H1 (cell line): Measurements from ENCODE around the gene STXBP5L. TPM values are rescaled to one million over a fixed set of nuclear protein-coding genes. Genes with fewer than 3 reads are reported as not detected.
"Not testable (repeated sequence)": the region's sequence is repeated elsewhere in the genome, so short reads cannot be mapped to it uniquely, and the experiment has no call there.

Experiments
- CTCF ChIA-PET: fragments of 300-600 bp; sonication (Branson Sonifier 250); formaldehyde crosslinking; loops from one replicate; lab custom pipeline; 2021; ENCODE audit not compliant: partially characterized antibody; lab: Charles Lee
- POLR2A ChIA-PET: fragments of 300-600 bp; sonication (Branson Sonifier 250); formaldehyde crosslinking; loops from one replicate; lab custom pipeline; 2021; ENCODE audit warnings: inconsistent platforms; ENCODE audit not compliant: partially characterized antibody; lab: Charles Lee
- DNase-seq, 2 experiments: peaks; one replicate each; pipeline versions ENCODE4 v3.0.0 to v3.0.0-alpha.2; 2010 to 2022; ENCODE audit warnings: low spot score in 2 of 2, low read depth in 1 of 2, mixed read lengths in 1 of 2
- FAIRE-seq: peaks from 2 replicates; lab custom pipeline; 2011; peaks lifted over from hg19 to GRCh38; lab: Jason Lieb, UNC
- H2AFZ ChIP-seq: 2 replicates; pipeline ENCODE4 v1.8.1; 2012; ENCODE audit warnings: low read length, inconsistent platforms
- H2AK5ac ChIP-seq: 2 replicates; pipeline ENCODE4 v1.6.1; 2013; ENCODE audit warnings: low read depth, low read length
- H2BK120ac ChIP-seq: replicated peaks from 2 replicates; pipeline ENCODE3; 2013; ENCODE audit warnings: low read depth, low read length, inconsistent platforms
- H2BK12ac ChIP-seq: 2 replicates; pipeline ENCODE4 v1.6.1; 2013; ENCODE audit warnings: low read depth, low read length
- H2BK15ac ChIP-seq: 2 replicates; pipeline ENCODE4 v1.6.1; 2013; ENCODE audit warnings: low read length
- H2BK20ac ChIP-seq: 2 replicates; pipeline ENCODE4 v1.6.1; 2013; ENCODE audit warnings: low read length
- H2BK5ac ChIP-seq: 2 replicates; pipeline ENCODE4 v1.6.1; 2013; ENCODE audit warnings: low read depth, low read length
- H3K14ac ChIP-seq: 2 replicates; pipeline ENCODE4 v1.6.1; 2013; ENCODE audit warnings: inconsistent platforms; ENCODE audit not compliant: insufficient read length
- H3K18ac ChIP-seq: 2 replicates; pipeline ENCODE4 v1.6.1; 2013; ENCODE audit warnings: low read length; ENCODE audit errors: extremely low read depth
- H3K23ac ChIP-seq: 2 replicates; pipeline ENCODE4 v1.6.1; 2013; ENCODE audit warnings: inconsistent platforms; ENCODE audit not compliant: insufficient read length
- H3K23me2 ChIP-seq: 2 replicates; pipeline ENCODE4 v1.6.1; 2013; ENCODE audit warnings: low read depth, low read length
- H3K27ac ChIP-seq: 2 replicates; pipeline ENCODE4 v1.6.1; 2011; ENCODE audit warnings: low read depth, low read length, inconsistent platforms
- H3K27me3 ChIP-seq, 4 experiments: replicated peaks in 1 of 4; 1 replicate in 1 of 4; 2 replicates in 3 of 4; pipeline versions ENCODE4 v1.6.1 to v1.8.1; 2011 to 2013; ENCODE audit warnings: low read length in 3 of 4, mild to moderate bottlenecking in 3 of 4, inconsistent platforms in 2 of 4, mixed read lengths in 2 of 4, moderate library complexity in 1 of 4; ENCODE audit not compliant: control insufficient read depth in 3 of 4, insufficient read depth in 3 of 4; ENCODE audit errors: extremely low read depth in 1 of 4
- H3K36me3 ChIP-seq, 4 experiments: 2 replicates each; pipeline versions ENCODE4 v1.6.1 to v1.8.1; 2011 to 2013; ENCODE audit warnings: mild to moderate bottlenecking in 4 of 4, low read length in 3 of 4, moderate library complexity in 2 of 4, control low read depth in 1 of 4, inconsistent platforms in 1 of 4; ENCODE audit not compliant: insufficient read depth in 4 of 4, control insufficient read depth in 2 of 4
- H3K4ac ChIP-seq: replicated peaks from 2 replicates; pipeline ENCODE3; 2013; ENCODE audit warnings: low read length, low read depth, mixed read lengths, inconsistent platforms; ENCODE audit not compliant: insufficient read length
- H3K4me1 ChIP-seq, 4 experiments: replicated peaks in 1 of 4; 1 replicate in 1 of 4; 2 replicates in 3 of 4; pipeline versions ENCODE4 v1.6.1 to v1.8.1; 2011 to 2013; ENCODE audit warnings: low read length in 3 of 4, inconsistent platforms in 2 of 4, mixed read lengths in 1 of 4; ENCODE audit not compliant: insufficient read depth in 4 of 4, control insufficient read depth in 3 of 4
- H3K4me2 ChIP-seq, 2 experiments: 2 replicates each; pipeline versions ENCODE4 v1.6.1 to v1.8.1; 2011 to 2013; ENCODE audit warnings: low read depth in 2 of 2, low read length in 2 of 2, control low read depth in 1 of 2, inconsistent platforms in 1 of 2, mild to moderate bottlenecking in 1 of 2; ENCODE audit not compliant: insufficient read depth in 1 of 2
- H3K4me3 ChIP-seq, 4 experiments: fragments of 200-600, 300-600 bp in 1 of 4; sonication (generic), shearing (Covaris generic), sonication (Bioruptor Twin) in 1 of 4; 2 replicates each; pipeline versions ENCODE4 v1.5.1 to v1.8.1; 2011 to 2016; ENCODE audit warnings: low read length in 4 of 4, low read depth in 3 of 4, control low read depth in 2 of 4, inconsistent platforms in 2 of 4, mild to moderate bottlenecking in 2 of 4, mixed read lengths in 1 of 4, moderate library complexity in 1 of 4; ENCODE audit not compliant: insufficient read depth in 2 of 4; ENCODE audit errors: extremely low read depth in 1 of 4
- H3K56ac ChIP-seq: replicated peaks from 2 replicates; pipeline ENCODE3; 2013; ENCODE audit warnings: low read depth, mild to moderate bottlenecking, mixed read lengths, low read length, inconsistent platforms; ENCODE audit not compliant: insufficient read length
- H3K79me1 ChIP-seq: 2 replicates; pipeline ENCODE4 v1.6.1; 2013; ENCODE audit warnings: low read depth, low read length, control low read depth
- H3K79me2 ChIP-seq, 2 experiments: 2 replicates each; pipeline versions ENCODE4 v1.6.1 to v1.8.1; 2012 to 2013; ENCODE audit warnings: low read length in 2 of 2, mild to moderate bottlenecking in 2 of 2, inconsistent platforms in 1 of 2; ENCODE audit not compliant: insufficient read depth in 2 of 2, control insufficient read depth in 1 of 2
- H3K9ac ChIP-seq, 4 experiments: replicated peaks in 1 of 4; 1 replicate in 1 of 4; 2 replicates in 3 of 4; pipeline versions ENCODE4 v1.6.1 to v1.8.1; 2011 to 2013; ENCODE audit warnings: low read depth in 3 of 4, low read length in 3 of 4, control low read depth in 2 of 4, mild to moderate bottlenecking in 2 of 4, moderate library complexity in 2 of 4, inconsistent platforms in 1 of 4; ENCODE audit errors: extremely low read depth in 1 of 4
- H3K9me3 ChIP-seq, 2 experiments: 2 replicates each; pipeline versions ENCODE4 v1.6.1 to v1.8.1; 2012 to 2013; ENCODE audit warnings: mild to moderate bottlenecking in 2 of 2, moderate library complexity in 2 of 2, control low read depth in 1 of 2, inconsistent platforms in 1 of 2, low read depth in 1 of 2, low read length in 1 of 2, mixed read lengths in 1 of 2; ENCODE audit not compliant: insufficient read depth in 2 of 2
- H4K20me1 ChIP-seq, 2 experiments: replicated peaks in 1 of 2; 2 replicates each; pipeline versions ENCODE3 to v1.8.1; 2011 to 2013; ENCODE audit warnings: inconsistent platforms in 2 of 2, low read length in 2 of 2, mild to moderate bottlenecking in 1 of 2; ENCODE audit not compliant: insufficient read depth in 2 of 2, control insufficient read depth in 1 of 2
- H4K5ac ChIP-seq: 2 replicates; pipeline ENCODE4 v1.6.1; 2013; ENCODE audit warnings: low read length, low read depth, mixed read lengths, inconsistent platforms; ENCODE audit not compliant: insufficient read length
- H4K8ac ChIP-seq: 2 replicates; pipeline ENCODE4 v1.8.0; 2013; ENCODE audit warnings: mild to moderate bottlenecking, moderate library complexity, low read length, inconsistent platforms; ENCODE audit not compliant: insufficient read depth; ENCODE audit errors: extremely low read depth
- H4K91ac ChIP-seq: replicated peaks from 2 replicates; pipeline ENCODE3; 2013; ENCODE audit warnings: low read length, mixed read lengths, inconsistent platforms; ENCODE audit not compliant: insufficient read length
- WGBS, 2 experiments: shearing (Covaris generic) in 1 of 2; methylation state at CpG; one replicate each; pipeline versions ENCODE4 v1.1.6 to v1.1.7; 2013 to 2015; ENCODE audit warnings: low lambda C conversion rate in 2 of 2, mixed read lengths in 2 of 2, inconsistent platforms in 1 of 2, low coverage in 1 of 2, missing lambda C conversion rate in 1 of 2; ENCODE audit not compliant: insufficient replicate concordance in 2 of 2, insufficient coverage in 1 of 2, insufficient read length in 1 of 2; ENCODE audit errors: extremely low coverage in 1 of 2, missing lambda C conversion rate in 1 of 2; 5-methylcytosine and 5-hydroxymethylcytosine counted together
- polyA plus RNA-seq, 7 experiments: library from polyadenylated mRNA; depleted of rRNA in 3 of 7; stranded (reverse) in 5 of 7; unstranded in 2 of 7; fragments of >200 nt in 5 of 7; fragments of 200-250 nt in 2 of 7; gene quantifications; 1 replicate in 5 of 7; 2 replicates in 1 of 7; 4 replicates in 1 of 7; pipeline versions ENCODE4 v1.2.1 to v1.2.3, GENCODE V29; 2011 to 2013; ENCODE audit warnings: missing spikeins in 2 of 7, mixed read lengths in 2 of 7
- total RNA-seq: library from RNA; stranded (reverse); fragmentation: NEBNext Ultra II Directional; extraction: Animal tissue kit (Norgen Biotek cat#: 25700); gene quantifications from 2 replicates; pipeline ENCODE4 v1.2.1, GENCODE V29; 2021

The STXBP5L gene
- total and polyA plus RNA-seq, 2 of the 8 experiments (the other 6 are each of a cell fraction or from before 2014, with no cell fraction given): 2.0 to 6.0 TPM

DNA sequence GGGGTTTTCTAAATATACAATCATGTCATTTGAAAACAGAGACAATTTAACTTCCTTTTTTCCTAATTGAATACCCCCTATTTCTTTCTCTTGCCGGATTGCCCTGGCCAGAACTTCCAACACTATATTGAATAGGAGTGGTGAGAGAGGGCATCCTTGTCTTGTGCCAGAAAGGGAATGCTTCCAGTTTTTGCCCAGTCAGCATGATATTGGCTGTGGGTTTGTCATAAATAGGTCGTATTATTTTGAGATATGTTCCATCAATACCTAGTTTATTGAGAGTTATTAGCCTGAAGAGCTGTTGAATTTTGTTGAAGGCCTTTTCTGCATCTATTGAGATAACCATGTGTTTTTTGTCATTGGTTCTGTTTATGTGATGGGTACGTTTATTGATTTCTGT lies 480.3 kb downstream of the STXBP5L start:
- H3K27ac ChIP-seq, H4K20me1 ChIP-seq, H4K8ac ChIP-seq, H3K79me1 ChIP-seq, H3K4me3 ChIP-seq, H2BK5ac ChIP-seq, H4K91ac ChIP-seq, H3K56ac ChIP-seq, H2AK5ac ChIP-seq, H3K14ac ChIP-seq, H2BK20ac ChIP-seq, POLR2A ChIA-PET, H3K23me2 ChIP-seq, H3K4ac ChIP-seq, CTCF ChIA-PET, H3K18ac ChIP-seq, H3K36me3 ChIP-seq, FAIRE-seq, H3K9me3 ChIP-seq, H3K4me2 ChIP-seq, H4K5ac ChIP-seq, H2BK120ac ChIP-seq, H3K27me3 ChIP-seq, H3K9ac ChIP-seq, H3K79me2 ChIP-seq, DNase-seq, H2BK12ac ChIP-seq, H2AFZ ChIP-seq, H2BK15ac ChIP-seq, H3K4me1 ChIP-seq, H3K23ac ChIP-seq: not testable (repeated sequence)
- WGBS, 2 experiments: 89% methylated on average over 3 of the region's 3 CpGs; no CpG with 5 or more reads in 1 of the 2 experiments

GRCh38 chr3:121395967-121396366 lies 488.0 kb downstream of the STXBP5L start:
- H2BK20ac ChIP-seq, H3K4me1 ChIP-seq, H3K36me3 ChIP-seq, H3K79me2 ChIP-seq, H4K5ac ChIP-seq, H2BK15ac ChIP-seq, H3K9me3 ChIP-seq, H3K4me2 ChIP-seq, H3K4me3 ChIP-seq, H3K23me2 ChIP-seq, DNase-seq, H3K4ac ChIP-seq, H3K14ac ChIP-seq, H3K56ac ChIP-seq, H2BK5ac ChIP-seq, H3K9ac ChIP-seq, FAIRE-seq, H2AK5ac ChIP-seq, POLR2A ChIA-PET, H4K8ac ChIP-seq, H3K79me1 ChIP-seq, H3K27ac ChIP-seq, H3K27me3 ChIP-seq, H3K18ac ChIP-seq, H3K23ac ChIP-seq, H4K20me1 ChIP-seq, H2BK120ac ChIP-seq, H2AFZ ChIP-seq, CTCF ChIA-PET, H2BK12ac ChIP-seq, H4K91ac ChIP-seq: not testable (repeated sequence)
- WGBS, 2 experiments: 83% methylated on average over 1 of the region's 1 CpG; no CpG with 5 or more reads in 1 of the 2 experiments
